Right ventricle myocardium inferior (tissue), 1 donor: ENCODE measurements around the gene OR2AK2. TPM values are rescaled to one million over a fixed set of nuclear protein-coding genes. Genes with fewer than 3 reads are reported as not detected.

Experiments used
- ATAC-seq: fragments of 200-7000 bp; cut with Tn5 transposase; one replicate; pipeline ENCODE4 v1.9.1; 2020; ENCODE audit warnings: mild to moderate bottlenecking, moderate library complexity
- DNase-seq: peaks from one replicate; pipeline ENCODE4 v3.0.0; 2021; ENCODE audit errors: missing footprints
- intact Hi-C: fragments of 100-400 bp; cut with DNase I; formaldehyde crosslinking; loops from one replicate; pipeline ENCODE4 v1.11.0; 2022
- total RNA-seq: library from RNA; stranded (reverse); fragmentation: NEBNext Ultra II Directional; extraction: Animal tissue kit (Norgen Biotek cat#: 25700); gene quantifications from one replicate; pipeline ENCODE4 v1.2.1, GENCODE V29; 2021
- donor health status: DM: no; HTN: yes; CAD: no; lungs with severe emphysema.

OR2AK2 gene
- total RNA-seq, 1 donor from 2014 or later, result not detected

DNA sequence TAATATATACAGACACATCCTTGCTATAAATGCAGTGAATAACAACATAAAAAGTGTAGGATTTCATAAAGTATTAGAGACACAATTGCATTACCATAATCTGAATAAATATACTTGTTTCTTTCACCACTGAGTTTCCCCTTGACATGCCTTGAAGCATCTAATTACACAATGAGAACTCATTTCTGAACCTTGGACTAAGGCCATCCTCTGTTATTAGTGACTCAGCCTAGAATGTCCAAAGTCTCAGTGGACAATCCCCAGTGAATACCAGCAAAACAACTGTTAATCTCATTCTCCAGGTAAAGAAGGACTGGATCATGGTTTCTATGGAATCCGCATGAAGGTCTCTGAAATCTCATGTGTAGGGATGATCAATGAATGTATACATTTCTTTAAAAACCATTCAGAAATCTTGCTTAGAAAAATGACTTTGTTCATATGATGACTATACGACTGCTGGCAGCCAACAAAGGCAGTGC is 48.2 kb downstream of the OR2AK2 start, which contains the start of gene OR2L5:
Gene OR2L5, plus strand, starts transcription at position 432 of the 482 bp plus-strand sequence. CDS start 8,288 bp downstream, outside the sequence.
- intact Hi-C loops, result no loop called here
- ATAC-seq (no peak), DNase-seq (no peak)

DNA sequence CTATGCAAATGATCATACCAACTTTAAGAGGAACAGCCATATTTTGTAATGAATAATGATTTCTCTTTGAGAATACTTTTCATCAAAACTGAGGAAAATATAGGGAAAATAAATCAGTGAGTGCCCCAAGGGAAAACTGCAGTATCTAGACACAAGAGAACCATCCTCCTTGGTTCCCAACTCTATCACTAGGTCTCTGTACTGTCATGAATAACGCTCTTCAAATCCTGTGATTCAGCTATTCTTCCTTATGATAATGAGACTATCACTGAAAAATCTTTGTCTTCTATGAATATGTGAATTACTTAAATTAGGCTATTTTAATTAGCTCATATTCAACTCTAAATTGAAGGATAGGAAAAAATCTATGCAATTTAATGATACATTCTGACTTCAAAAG is 50.8 kb downstream of the OR2AK2 start:
- ATAC-seq (no peak), DNase-seq (no peak)
- intact Hi-C loops, result no loop called here

Other genes with a start within 250 kb of the OR2AK2 start
- gene OR6F1, start 248.6 kb upstream of the OR2AK2 start, total RNA-seq, result not detected
- not detected for gene OR14K1, start 226.6 kb upstream of the OR2AK2 start, total RNA-seq
- not detected for gene OR14A2, start 217.1 kb upstream of the OR2AK2 start, total RNA-seq
- gene OR1C1, start 204.7 kb upstream of the OR2AK2 start, total RNA-seq, result not detected
- not detected for gene OR14A16, start 141.1 kb upstream of the OR2AK2 start, total RNA-seq
- gene OR11L1, start 123.3 kb upstream of the OR2AK2 start, total RNA-seq, result not detected
- 0.27 TPM for gene TRIM58, start 108.0 kb upstream of the OR2AK2 start, total RNA-seq
- not detected for gene OR2W3, start 69.6 kb upstream of the OR2AK2 start, total RNA-seq
- not detected for gene OR2T8, start 45.0 kb upstream of the OR2AK2 start, total RNA-seq
- not detected for gene OR2AJ1, start 40.3 kb upstream of the OR2AK2 start, total RNA-seq
- not detected for gene OR2L8, start 16.4 kb upstream of the OR2AK2 start, total RNA-seq
- not detected for gene OR2L5, start 48.4 kb downstream of the OR2AK2 start, total RNA-seq
- gene OR2L2, start 64.8 kb downstream of the OR2AK2 start, total RNA-seq, result not detected
- not detected for gene OR2L3, start 81.6 kb downstream of the OR2AK2 start, total RNA-seq
- not detected for gene OR2L13, start 130.0 kb downstream of the OR2AK2 start, total RNA-seq
- gene OR2M5, start 179.9 kb downstream of the OR2AK2 start, total RNA-seq, result not detected
- not detected for gene OR2M2, start 209.6 kb downstream of the OR2AK2 start, total RNA-seq
- not detected for gene OR2M3, start 232.0 kb downstream of the OR2AK2 start, total RNA-seq